Embryonic facial prominence (tissue), 1 donor: ENCODE results near the gene TENM4.

Experiments
- DNase-seq: peaks from one replicate; pipeline ENCODE4 v3.0.0-alpha.2; 2016; ENCODE audit errors: extremely low spot score

Gene TENM4

GRCh38 chr11:79182794-79183193 is 258.0 kb downstream of the TENM4 start:
- DNase-seq = no peak

DNA sequence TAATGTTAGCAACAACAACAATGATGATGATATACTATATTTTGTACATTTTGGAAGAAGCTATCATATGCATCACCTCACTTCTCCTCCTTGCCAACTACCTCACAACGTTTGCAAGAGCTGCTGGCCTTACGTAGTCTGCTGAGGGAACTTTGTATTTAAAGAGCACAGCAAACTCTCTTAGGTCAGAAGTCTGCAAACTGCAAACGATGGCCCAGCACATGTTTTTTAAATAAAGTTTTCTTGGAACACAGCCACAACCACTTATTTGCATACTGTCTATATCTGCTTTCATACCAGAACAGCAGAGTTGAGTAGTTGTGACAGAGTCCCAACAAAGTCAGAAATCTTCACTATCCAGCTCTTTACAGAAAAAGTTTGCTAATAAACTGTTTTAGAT is 261.7 kb downstream of the TENM4 start:
- DNase-seq = no peak

- DNase-seq = no peak
Measured at GRCh38 chr11:79174045-79175008, 266.5 kb downstream of the TENM4 start.

GRCh38 chr11:79173615-79174014 is 267.2 kb downstream of the TENM4 start:
- no peak for DNase-seq

DNA sequence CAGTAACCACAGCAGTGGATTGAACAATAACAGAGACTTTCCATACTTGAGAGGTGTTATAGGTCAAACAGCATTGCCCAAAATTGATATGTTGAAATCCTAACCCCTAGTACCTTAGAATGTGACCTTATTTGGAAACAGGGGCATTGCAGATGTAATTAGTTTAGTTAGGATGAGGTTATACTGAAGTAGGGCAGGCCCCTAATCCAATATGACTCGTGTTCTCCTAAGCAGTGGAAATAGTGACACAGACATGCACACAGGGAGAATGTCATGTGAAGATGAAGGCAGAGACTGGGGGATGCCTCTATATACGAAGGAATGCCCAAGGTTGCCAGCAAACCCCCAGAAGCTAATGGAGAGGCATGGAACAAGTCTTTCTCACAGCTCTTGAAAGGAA is 270.5 kb downstream of the TENM4 start:
- no peak for DNase-seq

- no peak for DNase-seq
Measured at GRCh38 chr11:79168530-79169110, 272.2 kb downstream of the TENM4 start.

GRCh38 chr11:79167510-79168188 is 273.2 kb downstream of the TENM4 start:
- no peak for DNase-seq

DNA sequence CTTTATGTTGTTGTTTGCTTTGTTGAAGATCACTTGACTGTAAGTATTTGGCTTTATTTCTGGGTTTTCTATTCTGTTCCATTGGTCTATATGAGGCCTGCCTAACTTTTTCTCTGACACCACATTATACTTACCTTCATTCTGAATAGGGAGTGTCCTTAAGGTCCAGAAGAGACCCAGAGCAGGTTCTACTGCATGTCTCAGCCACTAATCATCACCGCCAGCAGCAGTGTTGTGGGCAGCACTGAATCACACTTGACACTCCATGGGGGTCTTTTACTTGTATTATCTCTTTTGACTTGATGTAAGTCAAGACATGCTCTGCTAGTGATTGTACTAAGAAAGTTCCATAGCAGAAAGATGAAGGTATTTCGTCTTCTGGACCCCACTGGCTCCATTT is 274.9 kb downstream of the TENM4 start:
- no peak for DNase-seq

DNA sequence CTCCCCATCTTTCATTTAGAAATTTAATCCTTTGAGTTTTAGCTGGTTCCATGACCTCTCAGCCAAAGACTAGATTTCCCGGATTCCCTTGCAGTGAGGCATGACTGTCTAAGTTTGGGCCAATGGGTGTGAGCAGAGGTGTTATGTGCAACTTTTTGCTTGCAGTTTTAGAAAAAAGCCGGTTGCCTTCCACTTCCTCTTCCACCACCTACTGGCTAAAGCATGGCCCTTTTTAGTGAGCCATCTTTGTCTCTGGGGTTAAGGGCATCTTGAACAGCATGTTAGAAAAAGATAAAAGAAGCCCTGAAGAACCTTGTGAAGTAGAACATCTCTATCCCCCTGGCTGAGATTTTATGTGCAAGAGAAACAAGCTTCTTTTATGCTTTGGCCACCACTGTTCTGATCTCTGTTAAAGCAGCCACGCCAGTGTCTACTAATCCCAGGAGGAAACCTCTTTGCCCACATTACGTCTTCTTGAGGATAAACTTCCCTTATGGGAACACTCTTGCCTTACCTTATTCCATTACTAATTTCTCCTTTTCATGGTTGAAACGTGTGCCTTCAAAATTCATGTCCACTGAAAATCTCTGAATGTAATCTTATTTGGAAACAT is 279.9 kb downstream of the TENM4 start:
- no peak for DNase-seq

DNA sequence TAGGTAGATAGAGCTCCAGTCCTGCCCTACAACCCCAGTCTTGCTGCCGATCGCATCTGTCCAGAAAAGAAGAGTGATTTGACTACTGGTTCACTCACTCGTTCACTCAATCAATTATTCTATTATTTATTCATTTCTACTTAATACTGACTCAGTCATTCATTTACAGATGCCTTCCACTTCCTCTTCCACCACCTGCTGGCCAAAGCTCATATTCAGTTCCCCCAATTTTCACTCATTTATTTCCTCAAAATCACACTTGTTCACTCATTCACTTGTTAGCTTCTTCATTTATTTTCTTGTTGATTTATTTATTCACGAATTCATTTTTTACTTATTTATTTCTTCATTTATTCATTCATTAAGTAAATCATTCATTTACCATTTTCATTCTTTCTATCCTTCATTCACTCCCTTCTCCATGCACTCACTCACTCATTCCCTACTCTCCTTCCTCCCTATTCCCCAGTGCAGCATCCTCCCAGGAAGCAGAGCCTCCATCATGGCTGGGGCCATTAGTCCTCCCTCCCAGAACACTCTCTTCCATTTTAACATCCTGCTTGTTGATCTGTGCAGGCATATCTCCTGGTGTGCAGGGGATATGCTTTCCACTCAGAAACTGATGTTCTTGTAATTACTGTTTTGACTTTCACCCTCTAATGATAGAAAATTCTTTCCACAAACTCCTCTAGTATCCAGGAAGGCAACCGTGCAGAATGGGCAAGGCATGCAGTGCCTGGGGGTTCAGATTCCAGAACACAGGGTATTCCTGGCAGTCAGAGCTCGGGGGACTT is 281.0 kb downstream of the TENM4 start:
- DNase-seq = no peak

GRCh38 chr11:79157738-79158137 is 283.1 kb downstream of the TENM4 start:
- DNase-seq = no peak

- no peak for DNase-seq
Measured at GRCh38 chr11:79156031-79156430, 284.8 kb downstream of the TENM4 start.

DNA sequence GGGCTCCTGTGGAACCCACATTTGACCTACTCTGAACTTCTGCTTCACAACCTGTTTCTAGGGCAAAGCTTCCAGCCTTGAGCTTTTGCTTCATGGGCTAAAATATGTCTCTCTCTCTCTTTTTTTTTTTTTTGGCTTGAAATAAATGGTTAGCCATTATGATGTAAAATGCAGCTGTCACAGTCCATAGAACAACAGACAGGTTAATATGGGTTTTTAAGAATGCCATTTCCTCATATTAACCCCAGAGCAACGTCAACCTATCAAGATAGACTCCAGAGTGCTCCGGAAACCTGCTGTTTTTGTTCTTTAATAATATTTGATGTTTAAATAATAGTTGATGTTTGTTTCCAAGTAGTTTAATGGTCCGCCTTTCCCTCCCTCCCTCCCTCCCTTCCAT is 285.6 kb downstream of the TENM4 start:
- DNase-seq = no peak

GRCh38 chr11:79152511-79152910 is 288.3 kb downstream of the TENM4 start:
- no peak for DNase-seq

DNA sequence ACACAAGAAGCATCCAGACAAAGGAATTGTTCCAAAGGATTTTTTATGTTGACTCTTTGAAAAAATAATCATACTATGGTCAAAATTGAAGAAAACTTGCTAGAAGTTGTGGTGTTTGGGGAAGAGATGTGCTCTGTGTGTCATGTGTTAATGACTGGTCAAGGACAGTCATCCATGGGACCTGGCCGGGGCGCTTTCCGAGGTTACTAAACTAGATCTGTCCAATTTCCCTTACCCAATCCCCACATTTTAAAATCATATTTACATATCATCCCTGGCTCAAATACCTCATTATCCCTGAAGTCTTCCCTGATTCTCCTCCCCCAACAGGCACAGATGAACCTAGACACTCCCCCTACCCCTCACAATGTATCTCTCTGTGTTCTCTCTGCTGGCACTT is 289.4 kb downstream of the TENM4 start:
- no peak for DNase-seq

DNA sequence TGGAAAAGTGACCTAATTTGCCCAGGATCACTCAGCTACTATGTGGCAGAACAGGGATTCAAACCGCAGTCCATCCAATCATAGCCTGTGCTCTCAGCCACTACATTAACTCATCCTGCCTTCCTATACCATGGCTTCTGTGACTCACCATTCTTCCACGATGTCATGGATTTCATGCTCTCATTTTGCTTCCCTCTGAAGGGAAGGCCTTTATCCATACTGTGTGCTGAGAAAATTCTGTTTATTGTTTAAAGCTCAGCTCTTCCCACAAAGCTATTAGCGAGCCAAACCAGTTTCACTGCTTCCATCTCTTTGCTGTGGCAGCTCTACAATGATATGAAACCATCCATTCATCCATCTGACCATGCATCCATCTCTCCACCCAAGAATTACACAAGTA is 289.9 kb downstream of the TENM4 start:
- no peak for DNase-seq

DNA sequence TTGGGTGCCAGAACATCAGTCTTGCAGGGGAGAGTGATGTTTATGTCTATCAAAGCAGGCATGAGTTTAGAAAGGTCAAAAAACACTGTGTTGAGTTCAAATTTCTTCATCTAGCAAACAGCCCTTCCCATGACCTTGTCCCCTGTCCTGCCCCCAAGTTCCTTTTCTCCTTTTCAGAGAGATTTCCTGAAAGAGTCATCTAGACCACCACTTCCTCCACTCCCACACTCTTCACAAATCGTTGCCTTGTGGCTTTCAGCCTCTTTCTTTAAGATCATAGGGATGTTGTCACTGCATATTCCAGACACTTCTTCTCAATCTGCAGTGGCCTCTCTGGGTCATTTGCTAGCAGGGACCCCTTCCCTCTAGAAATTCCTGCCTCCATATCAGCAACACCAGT is 290.5 kb downstream of the TENM4 start:
- DNase-seq = no peak

DNA sequence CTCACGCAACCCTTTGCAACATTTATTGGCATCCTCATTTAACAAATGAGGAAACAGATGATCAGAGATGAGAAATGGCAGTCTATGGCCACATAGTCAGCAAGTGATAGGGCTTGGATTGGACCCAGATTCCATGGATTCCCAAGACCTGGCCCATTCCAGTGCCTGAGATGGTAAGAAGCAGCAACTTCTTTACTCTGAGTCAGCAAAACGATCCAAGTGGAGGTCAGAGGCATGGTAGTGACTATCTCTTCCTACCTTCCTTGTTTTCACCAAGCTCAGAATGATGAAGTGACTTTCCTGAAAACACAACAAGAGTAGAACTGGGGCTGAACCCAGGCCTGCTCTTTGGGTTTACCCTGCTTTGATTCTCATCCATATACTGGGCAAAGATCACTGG is 293.1 kb downstream of the TENM4 start:
- DNase-seq = no peak

DNA sequence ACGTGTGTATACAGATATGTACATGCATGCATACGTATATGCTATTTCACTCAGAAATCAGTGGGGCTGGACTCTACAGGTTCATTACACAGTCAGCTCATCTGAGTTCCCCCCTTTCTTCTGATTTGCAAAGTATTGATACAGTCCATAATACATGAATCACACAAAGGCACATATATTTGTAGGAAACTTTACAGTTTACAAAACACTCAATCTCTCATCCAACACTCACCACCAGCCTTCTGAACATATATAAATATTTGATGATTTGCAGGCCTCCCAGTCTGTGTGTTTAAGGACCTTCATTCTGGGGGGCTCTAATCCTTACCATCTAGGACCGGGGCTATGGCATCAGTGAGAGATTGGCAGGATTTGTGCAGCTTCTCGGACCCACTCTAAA is 293.8 kb downstream of the TENM4 start:
- no peak for DNase-seq

DNA sequence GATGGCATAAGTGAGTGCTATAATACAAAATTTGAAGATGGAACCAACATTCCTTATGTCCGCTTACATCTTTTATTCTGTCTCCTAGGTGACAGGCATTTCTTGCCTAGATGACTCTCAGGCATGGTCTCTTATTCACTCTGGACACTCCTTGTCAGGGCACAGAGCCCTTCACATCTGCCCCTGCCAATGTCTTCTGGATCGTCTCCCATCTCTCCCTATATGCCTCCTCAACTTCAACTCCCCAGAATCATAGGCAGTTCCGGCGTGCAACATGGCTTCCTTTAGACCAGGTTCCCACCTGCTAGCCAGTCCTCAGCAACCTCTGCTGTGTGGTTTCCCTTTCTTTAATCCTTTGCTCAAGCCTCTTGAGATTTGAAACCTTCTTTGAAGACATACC is 300.9 kb downstream of the TENM4 start:
- no peak for DNase-seq

- DNase-seq = no peak
Measured at GRCh38 chr11:79129702-79130101, 311.1 kb downstream of the TENM4 start.

- no peak for DNase-seq
Measured at GRCh38 chr11:79128291-79128690, 312.5 kb downstream of the TENM4 start.
